ENCODE data around the gene B9D2. TPM values are rescaled to one million over a fixed set of nuclear protein-coding genes. Genes with fewer than 3 reads are reported as not detected.

Gene B9D2
- total RNA-seq, 4 donors from 2014 or later: 5.9 to 12.5 (median 9.9) TPM

DNA sequence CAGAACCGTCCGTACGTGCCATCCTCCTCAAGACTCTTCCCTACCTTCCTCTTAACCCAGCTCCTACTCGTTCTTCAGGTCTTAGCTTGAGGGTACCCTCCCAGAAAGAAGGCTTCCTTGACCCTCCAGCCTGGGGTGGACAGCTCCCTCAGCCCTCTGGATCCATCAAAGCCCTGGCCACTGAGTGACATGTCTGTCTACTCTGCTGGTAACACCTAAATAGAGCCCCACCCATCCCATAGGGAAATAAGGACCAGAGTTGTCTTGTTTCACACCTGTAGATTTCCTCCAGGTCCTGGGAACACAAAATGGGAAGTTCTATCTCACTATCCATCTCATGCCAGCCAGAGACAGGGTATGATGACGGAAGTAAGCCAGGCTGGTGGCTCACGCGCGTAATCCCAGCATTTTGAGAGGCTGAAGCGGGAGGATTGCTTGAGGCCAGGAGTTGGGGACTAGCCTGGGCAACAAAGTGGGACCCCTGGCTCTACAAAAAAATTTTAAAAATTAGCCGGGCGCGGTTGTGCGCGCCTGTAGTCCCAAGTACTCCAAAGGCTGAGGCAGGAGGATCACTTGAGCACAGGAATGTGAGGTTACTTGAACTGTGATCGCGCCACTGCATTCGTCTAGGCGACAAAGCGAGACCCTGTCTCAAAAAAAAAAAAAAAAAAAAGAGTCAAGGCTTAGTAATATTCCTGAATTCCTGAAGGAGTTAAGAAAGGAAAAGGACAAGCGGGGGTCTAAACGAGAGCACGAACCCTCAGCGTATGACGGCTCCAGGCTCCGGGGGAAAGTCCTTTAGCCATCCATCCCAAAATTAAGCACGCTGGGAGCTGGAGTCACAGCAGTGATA, 54.5 kb downstream of the B9D2 start:
- Histone ChIP-seq H3K27ac (peak overlapping the region; percentile 91 to 95 (median 94)), H3K27me3 (no peaks in the 10 kb centered on the region), H3K4me1 (peaks cover 23 to 32% of the 10 kb centered on the region in 2 donors), H3K36me3 (peaks cover 25 to 34% of the 10 kb centered on the region in 2 donors), H3K4me3 (replicated peaks in 1 of 3) (peak overlapping the region; percentile 51 to 66 (median 56)), H3K9me3 (no peaks in the 10 kb centered on the region)
- intact Hi-C loops (cut with DNase I): loop anchor here (5.0 kb wide), 3 partner anchors 42 to 107 kb away; partner anchors contain the start of gene TGFB1
- DNase-seq: peak; percentile 56 to 62
- WGBS, 2 donors: 11 to 12% methylated on average over 26 of the region's 26 CpGs
- TF ChIP-seq, protein P1, sequence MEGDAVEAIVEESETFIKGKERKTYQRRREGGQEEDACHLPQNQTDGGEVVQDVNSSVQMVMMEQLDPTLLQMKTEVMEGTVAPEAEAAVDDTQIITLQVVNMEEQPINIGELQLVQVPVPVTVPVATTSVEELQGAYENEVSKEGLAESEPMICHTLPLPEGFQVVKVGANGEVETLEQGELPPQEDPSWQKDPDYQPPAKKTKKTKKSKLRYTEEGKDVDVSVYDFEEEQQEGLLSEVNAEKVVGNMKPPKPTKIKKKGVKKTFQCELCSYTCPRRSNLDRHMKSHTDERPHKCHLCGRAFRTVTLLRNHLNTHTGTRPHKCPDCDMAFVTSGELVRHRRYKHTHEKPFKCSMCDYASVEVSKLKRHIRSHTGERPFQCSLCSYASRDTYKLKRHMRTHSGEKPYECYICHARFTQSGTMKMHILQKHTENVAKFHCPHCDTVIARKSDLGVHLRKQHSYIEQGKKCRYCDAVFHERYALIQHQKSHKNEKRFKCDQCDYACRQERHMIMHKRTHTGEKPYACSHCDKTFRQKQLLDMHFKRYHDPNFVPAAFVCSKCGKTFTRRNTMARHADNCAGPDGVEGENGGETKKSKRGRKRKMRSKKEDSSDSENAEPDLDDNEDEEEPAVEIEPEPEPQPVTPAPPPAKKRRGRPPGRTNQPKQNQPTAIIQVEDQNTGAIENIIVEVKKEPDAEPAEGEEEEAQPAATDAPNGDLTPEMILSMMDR (IDR thresholded peaks at IDR 0.05): no peak
- TF ChIP-seq POLR2A (IDR thresholded peaks at IDR 0.05): no peak

- intact Hi-C loops (cut with DNase I): loop anchor here (5.0 kb wide), 2 partner anchors 41 to 106 kb away; no protein-coding TSS in a partner anchor
- H3K4me1 ChIP-seq: peaks cover 23 to 32% of the 10 kb centered on the region in 2 donors
- peak overlapping the region; percentile 91 to 95 (median 94) for H3K27ac ChIP-seq
- H3K36me3 ChIP-seq: peaks cover 33 to 42% of the 10 kb centered on the region in 2 donors
- H3K27me3 ChIP-seq: no peaks in the 10 kb centered on the region
- H3K9me3 ChIP-seq: no peaks in the 10 kb centered on the region
- TF ChIP-seq POLR2A (IDR thresholded peaks at IDR 0.05): no peak
- TF ChIP-seq, protein P1 (IDR thresholded peaks at IDR 0.05): peak; percentile 77 to 97 (median 94)
- WGBS, 2 donors: 22 to 24% methylated on average over 8 of the region's 8 CpGs
- no peak overlapping the region for H3K4me3 ChIP-seq (replicated peaks in 1 of 3)
- DNase-seq: peak; percentile 92 to 94
Observed at GRCh38 chr19:41308450-41309179, 55.3 kb downstream of the B9D2 start.

- TF ChIP-seq, protein P1 (IDR thresholded peaks at IDR 0.05): no peak
- no peak for TF ChIP-seq POLR2A (IDR thresholded peaks at IDR 0.05)
- Histone ChIP-seq H3K4me3 (replicated peaks in 1 of 3) (no peak overlapping the region), H3K27ac (peak overlapping the region; percentile 66 to 95 (median 94)), H3K4me1 (peaks cover 23 to 32% of the 10 kb centered on the region in 2 donors), H3K36me3 (peaks cover 38 to 43% of the 10 kb centered on the region in 2 donors), H3K27me3 (no peaks in the 10 kb centered on the region), H3K9me3 (no peaks in the 10 kb centered on the region)
- no peak for DNase-seq
- WGBS, 2 donors: 35 to 60% methylated on average over 1 to 4 of the region's 4 CpGs
- intact Hi-C loops (cut with DNase I): loop anchor here (5.0 kb wide), 2 partner anchors 41 to 106 kb away; no protein-coding TSS in a partner anchor
Observed at GRCh38 chr19:41307954-41308449, 55.9 kb downstream of the B9D2 start.

DNA sequence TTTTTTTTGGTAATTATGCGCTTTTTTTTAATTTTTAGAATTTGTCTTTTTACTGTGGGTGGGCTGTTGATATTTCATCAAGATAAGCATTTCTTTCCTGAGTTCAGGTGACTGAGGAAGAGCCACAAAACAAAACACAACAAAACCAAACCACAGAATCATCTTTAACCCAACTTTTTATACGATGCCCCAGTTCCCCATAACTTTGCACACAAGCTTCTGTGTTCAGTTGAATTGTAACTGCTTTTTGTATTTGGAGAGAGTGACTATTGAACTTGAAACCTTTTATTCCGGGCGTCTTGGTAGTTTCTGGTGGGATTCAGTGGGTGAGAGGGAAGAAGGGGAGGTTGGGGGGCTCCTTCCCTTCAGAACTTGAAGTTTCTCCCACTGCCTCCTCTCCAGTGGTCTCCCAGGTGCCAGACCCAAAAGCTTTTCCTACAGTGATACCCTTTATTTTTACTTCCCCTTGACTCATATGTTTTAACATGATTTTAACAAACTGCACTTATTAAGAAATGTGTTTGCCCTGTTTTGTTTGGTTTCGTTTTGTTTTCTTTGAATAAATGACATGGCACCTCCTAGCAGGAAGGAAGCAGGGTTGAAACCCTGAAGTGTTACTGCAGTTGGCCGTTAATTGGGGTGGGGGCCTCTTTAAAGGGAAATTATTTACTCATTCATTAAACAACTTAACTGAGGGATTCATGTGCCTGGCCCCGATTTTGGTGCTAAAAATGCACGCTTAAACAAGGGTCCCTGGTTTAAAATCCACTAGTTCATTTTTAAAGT, 56.7 kb downstream of the B9D2 start:
- intact Hi-C loops (cut with DNase I): loop anchor here (5.0 kb wide), 2 partner anchors 40 to 105 kb away; no protein-coding TSS in a partner anchor
- WGBS, 2 donors: 69 to 75% methylated on average over 8 of the region's 8 CpGs
- no peak for DNase-seq
- no peaks in the 10 kb centered on the region for H3K27me3 ChIP-seq
- no peak for TF ChIP-seq POLR2A (IDR thresholded peaks at IDR 0.05)
- TF ChIP-seq, protein P1 (IDR thresholded peaks at IDR 0.05): no peak
- peaks cover 44 to 45% of the 10 kb centered on the region in 2 donors for H3K36me3 ChIP-seq
- no peak overlapping the region for H3K4me3 ChIP-seq (replicated peaks in 1 of 3)
- H3K4me1 ChIP-seq: peaks cover 23 to 32% of the 10 kb centered on the region in 2 donors
- no peaks in the 10 kb centered on the region for H3K9me3 ChIP-seq
- H3K27ac ChIP-seq: peak overlapping the region in 2 of 3 donors; percentile 94 to 95
